HEK293 (cell line): Measurements from ENCODE around the gene TASOR2.

ENCODE experiments used
- GLIS1 ChIP-seq: fragments of 450-650 bp; formaldehyde crosslinking; IDR thresholded peaks from 2 replicates; pipeline ENCODE4 v1.5.1; 2016; ENCODE audit warnings: missing biosample characterization, missing genetic modification characterization
- HIC1 ChIP-seq: fragments of 450-650 bp; formaldehyde crosslinking; IDR thresholded peaks from 2 replicates; pipeline ENCODE4 v1.5.1; 2016; ENCODE audit warnings: missing biosample characterization, missing genetic modification characterization
- IKZF3 ChIP-seq: fragments of 450-650 bp; IDR thresholded peaks from 2 replicates; pipeline ENCODE4 v1.5.0; 2018; ENCODE audit warnings: missing biosample characterization, mild to moderate bottlenecking, missing genetic modification characterization, moderate library complexity
- KLF10 ChIP-seq: fragments of 450-650 bp; IDR thresholded peaks from 2 replicates; pipeline ENCODE4 v1.5.1; 2018; ENCODE audit warnings: missing biosample characterization, mild to moderate bottlenecking, missing genetic modification characterization
- TRIM28 ChIP-seq: IDR thresholded peaks from 2 replicates; pipeline ENCODE4 v1.6.1; 2011; ENCODE audit warnings: low read length, control low read depth, borderline replicate concordance
- WT1 ChIP-seq: fragments of 450-650 bp; formaldehyde crosslinking; IDR thresholded peaks from 2 replicates; pipeline ENCODE4 v1.5.1; 2016; ENCODE audit warnings: missing biosample characterization, missing genetic modification characterization
- YY1 ChIP-seq: fragments of 450-650 bp; formaldehyde crosslinking; IDR thresholded peaks from 2 replicates; pipeline ENCODE4 v1.5.1; 2018; ENCODE audit warnings: missing biosample characterization, missing genetic modification characterization
- ZBTB20 ChIP-seq: fragments of 450-650 bp; formaldehyde crosslinking; IDR thresholded peaks from 2 replicates; pipeline ENCODE4 v1.5.1; 2016; ENCODE audit warnings: missing biosample characterization, missing genetic modification characterization
- ZBTB8A ChIP-seq: fragments of 450-650 bp; formaldehyde crosslinking; IDR thresholded peaks from 2 replicates; pipeline ENCODE4 v1.5.1; 2016; ENCODE audit warnings: missing biosample characterization, missing genetic modification characterization
- ZFP37 ChIP-seq: fragments of 450-650 bp; formaldehyde crosslinking; IDR thresholded peaks from 2 replicates; pipeline ENCODE4 v1.5.1; 2016; ENCODE audit warnings: missing biosample characterization, missing genetic modification characterization
- ZNF19 ChIP-seq: fragments of 450-650 bp; formaldehyde crosslinking; IDR thresholded peaks from 2 replicates; pipeline ENCODE4; 2016; ENCODE audit warnings: missing biosample characterization, missing genetic modification characterization, low read depth
- ZNF302 ChIP-seq: fragments of 450-650 bp; formaldehyde crosslinking; IDR thresholded peaks from 2 replicates; pipeline ENCODE4 v1.5.1; 2016; ENCODE audit warnings: missing biosample characterization, missing genetic modification characterization, low read depth
- ZNF398 ChIP-seq: fragments of 450-650 bp; formaldehyde crosslinking; IDR thresholded peaks from 2 replicates; pipeline ENCODE4 v1.5.1; 2017; ENCODE audit warnings: missing biosample characterization, missing genetic modification characterization
- ZNF48 ChIP-seq: fragments of 450-650 bp; formaldehyde crosslinking; IDR thresholded peaks from 2 replicates; pipeline ENCODE4 v1.5.1; 2016; ENCODE audit warnings: missing biosample characterization, missing genetic modification characterization
- ZNF544 ChIP-seq: fragments of 450-650 bp; formaldehyde crosslinking; IDR thresholded peaks from 2 replicates; pipeline ENCODE4 v1.5.0; 2017; ENCODE audit warnings: missing biosample characterization, missing genetic modification characterization
- ZNF555 ChIP-seq: fragments of 450-650 bp; formaldehyde crosslinking; conservative IDR thresholded peaks from 2 replicates; pipeline ENCODE4 v1.5.1; 2017; ENCODE audit warnings: missing biosample characterization, mild to moderate bottlenecking, missing genetic modification characterization, inconsistent platforms
- ZNF560 ChIP-seq: fragments of 450-650 bp; formaldehyde crosslinking; IDR thresholded peaks from 2 replicates; pipeline ENCODE4 v1.5.1; 2017; ENCODE audit warnings: missing biosample characterization, missing genetic modification characterization, borderline replicate concordance
- ZNF571 ChIP-seq: fragments of 450-650 bp; formaldehyde crosslinking; IDR thresholded peaks from 2 replicates; pipeline ENCODE4 v1.5.0; 2017; ENCODE audit warnings: missing biosample characterization, missing genetic modification characterization
- ZNF600 ChIP-seq: fragments of 450-650 bp; formaldehyde crosslinking; IDR thresholded peaks from 2 replicates; pipeline ENCODE4 v1.5.1; 2016; ENCODE audit warnings: missing biosample characterization, missing genetic modification characterization
- ZNF623 ChIP-seq: fragments of 450-650 bp; formaldehyde crosslinking; IDR thresholded peaks from 2 replicates; pipeline ENCODE4 v1.5.1; 2016; ENCODE audit warnings: missing biosample characterization, missing genetic modification characterization
- ZNF624 ChIP-seq: fragments of 450-650 bp; formaldehyde crosslinking; IDR thresholded peaks from 2 replicates; pipeline ENCODE4 v1.5.1; 2017; ENCODE audit warnings: missing biosample characterization, missing genetic modification characterization
- ZNF664 ChIP-seq: fragments of 450-650 bp; formaldehyde crosslinking; IDR thresholded peaks from 2 replicates; pipeline ENCODE4 v1.5.1; 2016; ENCODE audit warnings: missing biosample characterization, missing genetic modification characterization
- ZNF704 ChIP-seq: fragments of 450-650 bp; formaldehyde crosslinking; IDR thresholded peaks from 2 replicates; pipeline ENCODE4 v1.5.1; 2016; ENCODE audit warnings: missing biosample characterization, missing genetic modification characterization
- ZNF776 ChIP-seq: fragments of 450-650 bp; formaldehyde crosslinking; IDR thresholded peaks from 2 replicates; pipeline ENCODE4 v1.5.0; 2017; ENCODE audit warnings: missing biosample characterization, missing genetic modification characterization, borderline replicate concordance
- ZNF777 ChIP-seq: fragments of 450-650 bp; formaldehyde crosslinking; IDR thresholded peaks from 2 replicates; pipeline ENCODE4 v1.5.1; 2017; ENCODE audit warnings: missing biosample characterization, missing genetic modification characterization, borderline replicate concordance
- ZNF830 ChIP-seq: fragments of 450-650 bp; IDR thresholded peaks from 2 replicates; pipeline ENCODE4 v1.5.0; 2018; ENCODE audit warnings: missing biosample characterization, missing genetic modification characterization, low read depth, mild to moderate bottlenecking, moderate library complexity

TASOR2 gene

GRCh38 chr10:5692461-5693358 lies 8.1 kb downstream of the TASOR2 start (continued):
- TF ChIP-seq ZNF664 (tag by site-specific recombination) (no peak), ZNF544 (no peak), ZNF398 (tag by site-specific recombination) (peak; percentile 87), ZNF48 (tag by site-specific recombination) (no peak), ZNF830 (tag by site-specific recombination) (no peak), HIC1 (tag by site-specific recombination) (no peak; the same call in 1 of the 2 replicates), ZNF19 (tag by site-specific recombination) (no peak), ZNF777 (no peak), ZNF560 (tag by site-specific recombination) (no peak), IKZF3 (tag by site-specific recombination) (no peak), ZNF600 (peak; percentile 84), YY1 (tag by site-specific recombination) (no peak), ZBTB20 (peak; percentile 80), ZNF624 (tag by site-specific recombination) (no peak), ZNF302 (tag by site-specific recombination) (no peak), ZNF571 (tag by site-specific recombination) (no peak), GLIS1 (peak; percentile 97), ZNF776 (no peak), WT1 (tag by site-specific recombination) (0 out of 2 replicates have a peak, but pooled peaks have one; percentile 22), TRIM28 (no peak; the same call in 1 of the 2 replicates), ZNF555 (tag by site-specific recombination) (no peak), ZFP37 (tag by site-specific recombination) (no peak), ZBTB8A (tag by site-specific recombination) (peak; percentile 98), ZNF623 (tag by site-specific recombination) (no peak), ZNF704 (tag by site-specific recombination) (no peak), KLF10 (tag by site-specific recombination) (no peak)
- TF ChIP-seq, all 188 proteins: peak for 44
